Progenitor cell of endocrine pancreas (in vitro differentiated cells): ENCODE measurements around the gene SLC27A1. TPM values are rescaled to one million over a fixed set of nuclear protein-coding genes. Genes with fewer than 3 reads are reported as not detected.
A peak's percentile ranks its signal among the peaks of the same experiment; 100 is the strongest.

ENCODE experiments used
- DNase-seq: peaks from one replicate; pipeline ENCODE4 v3.0.0; 2021; ENCODE audit warnings: low spot score; ENCODE audit not compliant: unreplicated experiment
- H3K27ac Mint-ChIP-seq: 2 replicates; pipeline ENCODE4 v1.8.0; 2021; ENCODE audit warnings: mild to moderate bottlenecking, moderate library complexity, mixed read lengths
- H3K27me3 Mint-ChIP-seq: 2 replicates; pipeline ENCODE4 v1.8.0; 2021; ENCODE audit warnings: mixed read lengths
- H3K36me3 Mint-ChIP-seq: 2 replicates; pipeline ENCODE4 v1.8.0; 2022; ENCODE audit warnings: mixed read lengths; ENCODE audit not compliant: insufficient read depth
- H3K4me1 Mint-ChIP-seq: 2 replicates; pipeline ENCODE4 v1.8.0; 2021; ENCODE audit warnings: low read depth, mixed read lengths
- H3K4me3 Mint-ChIP-seq: 2 replicates; pipeline ENCODE4 v1.8.0; 2021; ENCODE audit warnings: low read depth, mild to moderate bottlenecking, moderate library complexity, mixed read lengths
- H3K9me3 Mint-ChIP-seq: 2 replicates; pipeline ENCODE4 v1.8.0; 2021; ENCODE audit warnings: low read depth, mixed read lengths
- CTCF ChIP-seq: fragments of 200-600 bp; sonication (generic); IDR thresholded peaks from one replicate; pipeline ENCODE4 v1.5.0; 2021; ENCODE audit warnings: antibody characterized with exemption, mild to moderate bottlenecking; ENCODE audit not compliant: unreplicated experiment
- total RNA-seq: library from RNA; stranded (reverse); gene quantifications from 2 replicates; pipeline ENCODE4 v1.2.1, GENCODE V29; 2021

The SLC27A1 gene
- total RNA-seq, 1 donor from 2014 or later = 19.8 TPM

DNA sequence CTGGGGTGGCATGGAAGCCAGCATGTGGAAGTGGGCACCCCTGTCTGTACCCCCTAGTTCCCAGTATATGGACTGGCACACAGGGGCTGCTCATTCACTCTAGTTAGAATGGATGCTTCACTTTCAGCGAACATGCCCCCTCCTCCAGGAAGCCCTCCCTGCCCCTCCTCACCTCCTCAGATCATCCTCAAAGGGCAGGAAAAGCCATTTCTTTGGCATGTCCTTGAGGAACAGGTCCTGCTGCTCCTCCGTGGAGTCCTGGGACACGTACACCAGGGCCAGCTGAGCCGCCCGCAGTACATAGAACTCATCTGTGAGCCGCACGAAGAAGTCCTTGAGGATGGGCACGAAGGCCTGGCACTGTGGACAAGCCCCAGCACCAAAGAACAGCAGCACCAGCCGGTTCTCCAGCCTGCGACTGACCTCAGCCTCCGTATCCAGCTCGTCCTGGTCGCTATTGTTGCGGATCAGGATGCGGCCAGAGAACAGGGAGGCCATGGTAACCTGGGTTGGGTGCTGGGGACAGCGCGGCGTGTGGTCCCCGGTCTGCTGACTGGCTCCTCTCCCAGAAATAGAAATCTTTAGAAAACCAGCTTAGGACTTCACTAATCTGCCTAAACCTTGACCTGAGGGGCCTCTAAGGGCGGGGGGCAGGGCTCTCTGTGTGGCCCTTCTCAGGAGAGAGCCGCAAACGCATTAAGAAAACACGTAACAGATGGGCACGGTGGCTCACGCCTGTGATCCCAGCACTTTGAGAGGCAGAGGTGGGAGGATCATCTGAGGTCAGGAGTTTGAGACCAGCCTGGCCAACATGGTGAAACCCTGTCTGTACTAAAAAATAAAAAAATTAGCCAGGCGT, 9.7 kb upstream of the SLC27A1 start, which contains the start of gene NXNL1:
Gene NXNL1 (minus strand): TSS at position 555 of the 859 bp plus-strand sequence. CDS start 57 bp downstream, at position 498.
- Mint-ChIP-seq H3K27me3 (peaks cover 20% of the 10 kb centered on the region), H3K4me1 (no peaks in the 10 kb centered on the region), H3K36me3 (no peaks in the 10 kb centered on the region), H3K9me3 (no peaks in the 10 kb centered on the region), H3K4me3 (no peak within 1 kb of the TSS), H3K27ac (no peak within 1 kb of the TSS)
- TF ChIP-seq CTCF = no peak
- no peak for DNase-seq

GRCh38 chr19:17466487-17466850, 3.9 kb upstream of the SLC27A1 start:
- peaks cover 13% of the 10 kb centered on the region for H3K4me1 Mint-ChIP-seq
- H3K36me3 Mint-ChIP-seq = no peaks in the 10 kb centered on the region
- H3K9me3 Mint-ChIP-seq = no peaks in the 10 kb centered on the region
- H3K4me3 Mint-ChIP-seq = no peak overlapping the region
- no peak overlapping the region for H3K27ac Mint-ChIP-seq
- TF ChIP-seq CTCF = no peak
- no peak for DNase-seq
- peaks cover 23% of the 10 kb centered on the region for H3K27me3 Mint-ChIP-seq

DNA sequence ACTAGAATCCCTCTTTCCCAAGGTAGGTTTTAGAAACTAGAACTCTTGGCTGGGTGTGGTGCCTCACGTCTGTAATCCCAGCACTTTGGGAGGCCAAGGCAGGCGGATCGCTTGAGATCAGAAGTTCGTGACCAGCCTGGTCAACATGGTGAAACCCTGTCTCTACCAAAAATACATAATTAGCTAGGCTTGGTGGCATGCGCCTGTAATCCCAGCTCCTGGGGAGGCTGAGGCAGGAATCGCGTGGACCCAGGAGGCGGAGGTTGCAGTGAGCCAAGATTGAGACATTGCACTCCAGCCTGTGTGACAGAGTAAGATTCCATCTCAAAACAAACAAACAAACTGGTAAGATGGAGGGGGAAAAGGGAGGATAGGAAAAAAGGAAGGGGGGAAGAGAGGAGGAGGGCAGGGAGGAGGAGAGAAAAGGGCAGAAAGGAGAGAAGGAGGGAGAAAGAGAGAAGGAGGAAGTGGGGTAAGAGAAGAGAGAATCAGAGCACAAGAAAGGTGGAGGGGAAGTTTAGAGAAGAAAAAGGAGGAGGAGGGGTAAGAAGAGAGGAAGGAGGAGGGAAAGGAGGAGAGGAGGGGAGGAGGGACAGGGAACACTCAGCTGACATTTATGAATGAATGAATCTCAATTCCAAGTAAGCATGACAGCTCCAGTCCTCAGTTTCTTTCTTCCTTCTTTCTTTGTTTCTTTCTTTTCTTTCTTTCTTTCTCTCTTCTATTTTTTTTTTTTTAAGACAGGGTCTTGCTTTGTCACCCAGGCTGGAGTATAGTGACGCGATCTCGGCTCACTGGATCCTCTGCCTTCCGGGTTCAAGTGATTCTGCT, 2.6 kb upstream of the SLC27A1 start:
- DNase-seq = no peak
- Mint-ChIP-seq H3K36me3 (no peaks in the 10 kb centered on the region), H3K27ac (no peak overlapping the region), H3K9me3 (no peaks in the 10 kb centered on the region), H3K4me1 (peaks cover 13% of the 10 kb centered on the region), H3K4me3 (peak overlapping the region; percentile 16), H3K27me3 (peaks cover 23% of the 10 kb centered on the region)
- TF ChIP-seq CTCF = no peak

DNA sequence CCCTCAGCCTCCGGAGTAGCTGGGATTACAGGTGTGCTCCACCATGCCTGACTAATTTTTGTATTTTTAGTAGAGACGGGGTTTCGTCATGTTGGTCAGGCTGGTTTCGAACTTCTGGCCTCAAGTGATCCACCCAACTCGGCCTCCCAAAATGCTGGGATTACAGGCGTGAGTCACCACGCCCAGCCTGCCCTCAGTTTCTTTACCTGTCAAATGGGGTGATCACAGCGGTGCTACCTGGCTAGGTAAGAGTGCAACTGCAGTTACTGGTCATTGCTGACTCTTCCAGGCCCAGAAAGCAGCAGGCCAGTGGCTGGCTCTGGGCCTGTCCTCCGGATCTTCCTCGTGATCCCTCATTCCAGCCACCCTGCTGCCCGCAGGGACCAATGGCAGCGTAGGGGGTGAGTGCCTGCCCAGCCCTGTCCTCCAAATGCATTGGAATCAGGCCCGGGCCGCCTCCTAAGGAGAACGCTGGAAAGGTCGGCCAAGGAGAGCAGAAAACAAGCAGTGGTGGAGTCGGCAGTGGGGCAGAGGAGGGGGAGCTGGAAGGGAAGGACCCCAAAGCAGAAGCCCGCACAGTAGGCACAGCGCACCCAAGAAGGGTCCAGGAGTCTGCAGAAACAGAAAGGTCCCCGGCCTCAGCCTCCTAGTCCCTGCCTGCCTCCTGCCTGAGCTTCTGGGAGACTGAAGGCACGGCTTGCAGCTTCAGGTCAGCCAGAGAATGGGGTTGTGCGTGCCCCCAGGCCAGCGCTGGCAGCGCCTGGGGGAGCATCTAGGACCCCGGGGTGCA, 1.8 kb upstream of the SLC27A1 start:
- Mint-ChIP-seq H3K4me1 (peaks cover 13% of the 10 kb centered on the region), H3K36me3 (no peaks in the 10 kb centered on the region), H3K9me3 (no peaks in the 10 kb centered on the region), H3K27ac (peak overlapping the region; percentile 93), H3K4me3 (peak overlapping the region; percentile 95), H3K27me3 (peaks cover 23% of the 10 kb centered on the region)
- no peak for TF ChIP-seq CTCF
- DNase-seq = no peak

- no peaks in the 10 kb centered on the region for H3K9me3 Mint-ChIP-seq
Observed at GRCh38 chr19:17469092-17469480, 1.2 kb upstream of the SLC27A1 start.

More at GRCh38 chr19:17469092-17469480, 1.2 kb upstream of the SLC27A1 start:
- peaks cover 13% of the 10 kb centered on the region for H3K4me1 Mint-ChIP-seq
- peaks cover 23% of the 10 kb centered on the region for H3K27me3 Mint-ChIP-seq
- TF ChIP-seq CTCF = no peak
- H3K27ac Mint-ChIP-seq = peak overlapping the region; percentile 93
- H3K36me3 Mint-ChIP-seq = no peaks in the 10 kb centered on the region
- no peak for DNase-seq
- peak overlapping the region; percentile 95 for H3K4me3 Mint-ChIP-seq
